ENCODE measurements around the gene MAGEA8. TPM values are rescaled to one million over a fixed set of nuclear protein-coding genes. Genes with fewer than 3 reads are reported as not detected.

The MAGEA8 gene
- total RNA-seq, 1 experiment from 2014 or later = not detected

DNA sequence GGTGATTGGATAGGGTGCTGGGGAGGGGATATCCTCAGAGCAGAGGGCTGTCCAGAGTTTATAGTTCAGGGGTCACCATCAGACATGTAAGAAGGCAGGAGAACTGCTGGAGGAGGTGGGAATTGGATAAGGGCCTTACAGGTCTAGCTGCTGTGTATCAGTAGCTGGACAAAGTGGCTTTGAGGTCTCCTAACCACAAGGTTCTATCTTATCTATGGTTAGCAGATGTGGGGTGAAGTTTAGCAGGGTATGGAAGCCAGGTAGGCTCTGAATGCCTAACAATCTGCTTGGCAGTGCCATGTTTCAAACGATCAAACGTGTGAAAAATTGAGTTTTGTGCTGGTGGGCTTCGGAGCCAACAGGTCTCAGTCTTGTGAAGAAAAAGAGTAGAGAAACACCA is 32.1 kb upstream of the MAGEA8 start:
- peaks cover 25% of the 10 kb centered on the region for H3K27me3 Mint-ChIP-seq (ENCODE audit: insufficient read depth, unreplicated experiment)
- intact Hi-C loops (cut with micrococcal nuclease) = no loop called here
- H3K27ac Mint-ChIP-seq (ENCODE audit: low read depth, unreplicated experiment) = no peak overlapping the region
- H3K36me3 Mint-ChIP-seq (ENCODE audit: insufficient read depth, unreplicated experiment) = no peaks in the 10 kb centered on the region
- no TSS peak for BruUV-seq (replicated peaks)
- no peaks in the 10 kb centered on the region for H3K4me1 Mint-ChIP-seq (ENCODE audit: insufficient read depth, unreplicated experiment)
- ChIA-PET POLR2A (interaction anchor here (0.6 kb wide), 1 partner anchor 31 kb away, joined by 3 read pairs; no protein-coding TSS in a partner anchor), CTCF (no interaction called here)
- H3K9me3 Mint-ChIP-seq (ENCODE audit: unreplicated experiment) = no peaks in the 10 kb centered on the region
- H3K4me3 Mint-ChIP-seq (ENCODE audit: unreplicated experiment) = no peak overlapping the region
- DNase-seq (ENCODE audit: unreplicated experiment) = no peak
- TF ChIP-seq, protein P1, sequence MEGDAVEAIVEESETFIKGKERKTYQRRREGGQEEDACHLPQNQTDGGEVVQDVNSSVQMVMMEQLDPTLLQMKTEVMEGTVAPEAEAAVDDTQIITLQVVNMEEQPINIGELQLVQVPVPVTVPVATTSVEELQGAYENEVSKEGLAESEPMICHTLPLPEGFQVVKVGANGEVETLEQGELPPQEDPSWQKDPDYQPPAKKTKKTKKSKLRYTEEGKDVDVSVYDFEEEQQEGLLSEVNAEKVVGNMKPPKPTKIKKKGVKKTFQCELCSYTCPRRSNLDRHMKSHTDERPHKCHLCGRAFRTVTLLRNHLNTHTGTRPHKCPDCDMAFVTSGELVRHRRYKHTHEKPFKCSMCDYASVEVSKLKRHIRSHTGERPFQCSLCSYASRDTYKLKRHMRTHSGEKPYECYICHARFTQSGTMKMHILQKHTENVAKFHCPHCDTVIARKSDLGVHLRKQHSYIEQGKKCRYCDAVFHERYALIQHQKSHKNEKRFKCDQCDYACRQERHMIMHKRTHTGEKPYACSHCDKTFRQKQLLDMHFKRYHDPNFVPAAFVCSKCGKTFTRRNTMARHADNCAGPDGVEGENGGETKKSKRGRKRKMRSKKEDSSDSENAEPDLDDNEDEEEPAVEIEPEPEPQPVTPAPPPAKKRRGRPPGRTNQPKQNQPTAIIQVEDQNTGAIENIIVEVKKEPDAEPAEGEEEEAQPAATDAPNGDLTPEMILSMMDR (IDR thresholded peaks at IDR 0.05; ENCODE audit: unreplicated experiment) = no peak

DNA sequence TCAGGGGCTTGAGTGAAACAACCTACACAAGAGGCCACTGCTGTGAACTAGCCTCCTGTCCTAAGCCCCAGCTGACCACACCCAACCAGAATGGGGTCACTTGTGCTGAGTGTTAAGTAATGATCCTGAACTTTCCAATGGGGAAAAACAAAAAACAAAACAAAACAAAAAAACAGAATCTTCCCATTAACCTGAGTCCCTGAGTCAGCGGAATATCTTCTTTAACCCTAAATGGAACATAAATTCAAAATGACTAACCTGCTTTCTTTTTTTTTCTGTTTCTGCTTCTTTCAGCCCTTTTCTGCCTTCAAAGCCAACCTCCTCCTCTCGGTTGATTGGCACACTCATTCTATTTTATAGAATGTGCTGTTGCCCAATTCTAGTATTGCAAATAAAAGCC is 31.2 kb upstream of the MAGEA8 start:
- H3K27me3 Mint-ChIP-seq (ENCODE audit: insufficient read depth, unreplicated experiment) = peaks cover 30% of the 10 kb centered on the region
- BruUV-seq (replicated peaks) = no TSS peak
- ChIA-PET CTCF (no interaction called here), POLR2A (no interaction called here)
- TF ChIP-seq, protein P1 (IDR thresholded peaks at IDR 0.05; ENCODE audit: unreplicated experiment) = no peak
- no peaks in the 10 kb centered on the region for H3K4me1 Mint-ChIP-seq (ENCODE audit: insufficient read depth, unreplicated experiment)
- intact Hi-C loops (cut with micrococcal nuclease) = no loop called here
- no peaks in the 10 kb centered on the region for H3K9me3 Mint-ChIP-seq (ENCODE audit: unreplicated experiment)
- no peak for DNase-seq (ENCODE audit: unreplicated experiment)
- H3K27ac Mint-ChIP-seq (ENCODE audit: low read depth, unreplicated experiment) = no peak overlapping the region
- H3K4me3 Mint-ChIP-seq (ENCODE audit: unreplicated experiment) = no peak overlapping the region
- H3K36me3 Mint-ChIP-seq (ENCODE audit: insufficient read depth, unreplicated experiment) = no peaks in the 10 kb centered on the region

DNA sequence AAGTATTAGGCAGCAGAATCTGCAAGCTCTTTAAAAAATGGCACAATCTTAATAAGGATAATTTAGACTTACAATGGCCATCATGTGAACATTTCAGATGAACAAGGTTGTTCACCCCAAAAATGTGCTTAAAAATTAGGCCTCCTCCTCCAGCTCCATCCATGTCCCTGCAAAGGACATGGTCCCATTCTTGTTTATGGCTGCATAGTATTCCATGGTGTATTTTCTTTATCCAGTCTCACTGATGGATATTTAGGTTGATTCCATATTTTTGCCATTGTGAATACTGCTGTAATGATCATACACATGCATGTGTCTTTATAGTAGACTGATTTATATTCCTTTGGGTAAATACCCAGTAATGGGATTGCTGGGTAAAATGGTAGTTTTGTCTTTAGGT is 29.1 kb upstream of the MAGEA8 start:
- ChIA-PET CTCF (no interaction called here), POLR2A (no interaction called here)
- TF ChIP-seq, protein P1 (IDR thresholded peaks at IDR 0.05; ENCODE audit: unreplicated experiment) = no peak
- Mint-ChIP-seq H3K27ac (ENCODE audit: low read depth, unreplicated experiment) (no peak overlapping the region), H3K4me1 (ENCODE audit: insufficient read depth, unreplicated experiment) (no peaks in the 10 kb centered on the region), H3K4me3 (ENCODE audit: unreplicated experiment) (no peak overlapping the region), H3K27me3 (ENCODE audit: insufficient read depth, unreplicated experiment) (peaks cover 30% of the 10 kb centered on the region), H3K9me3 (ENCODE audit: unreplicated experiment) (no peaks in the 10 kb centered on the region), H3K36me3 (ENCODE audit: insufficient read depth, unreplicated experiment) (peaks cover 4% of the 10 kb centered on the region)
- no TSS peak for BruUV-seq (replicated peaks)
- intact Hi-C loops (cut with micrococcal nuclease) = no loop called here
- no peak for DNase-seq (ENCODE audit: unreplicated experiment)

DNA sequence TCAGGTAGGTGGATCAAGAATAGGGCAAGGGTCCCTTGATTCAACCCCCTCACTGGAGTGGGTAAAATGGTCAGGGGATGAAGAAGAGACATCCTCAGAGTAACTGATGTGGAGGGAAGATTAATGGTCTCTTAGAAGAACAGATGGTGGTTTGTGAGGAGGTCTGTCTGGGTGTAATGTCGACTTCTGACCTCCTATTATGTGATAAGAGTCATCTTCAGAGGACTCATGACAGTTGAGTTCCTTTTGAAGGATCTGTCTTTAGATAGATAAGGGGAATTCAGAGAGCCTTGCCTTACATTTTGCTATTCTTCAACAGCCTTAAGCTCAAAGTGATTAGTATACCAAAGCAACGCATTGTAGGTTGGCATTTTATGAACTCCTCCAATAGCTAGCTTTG is 27.1 kb upstream of the MAGEA8 start:
- peaks cover 26% of the 10 kb centered on the region for H3K27me3 Mint-ChIP-seq (ENCODE audit: insufficient read depth, unreplicated experiment)
- DNase-seq (ENCODE audit: unreplicated experiment) = no peak
- ChIA-PET CTCF (interaction anchor here (0.6 kb wide), 1 partner anchor 1901 kb away, joined by 3 read pairs; no protein-coding TSS in a partner anchor), POLR2A (no interaction called here)
- TF ChIP-seq, protein P1 (IDR thresholded peaks at IDR 0.05; ENCODE audit: unreplicated experiment) = no peak
- peaks cover under 1% of the 10 kb centered on the region for H3K9me3 Mint-ChIP-seq (ENCODE audit: unreplicated experiment)
- no peak overlapping the region for H3K4me3 Mint-ChIP-seq (ENCODE audit: unreplicated experiment)
- H3K4me1 Mint-ChIP-seq (ENCODE audit: insufficient read depth, unreplicated experiment) = no peaks in the 10 kb centered on the region
- peaks cover 4% of the 10 kb centered on the region for H3K36me3 Mint-ChIP-seq (ENCODE audit: insufficient read depth, unreplicated experiment)
- BruUV-seq (replicated peaks) = no TSS peak
- intact Hi-C loops (cut with micrococcal nuclease) = no loop called here
- H3K27ac Mint-ChIP-seq (ENCODE audit: low read depth, unreplicated experiment) = no peak overlapping the region

All from MCF 10A (cell line).